Posterior vena cava (tissue), 2 donors: Measurements from ENCODE around the gene MVP. TPM values are rescaled to one million over a fixed set of nuclear protein-coding genes. Genes with fewer than 3 reads are reported as not detected.
"Not testable (repeated sequence)": the region's sequence is repeated elsewhere in the genome, so short reads cannot be mapped to it uniquely, and the experiment has no call there.

Experiments used
- DNase-seq: peaks from one replicate; pipeline ENCODE4 v3.0.0-alpha.2; 2020; ENCODE audit warnings: low spot score
- intact Hi-C, 2 donors: fragments of 100-400 bp; cut with DNase I; formaldehyde crosslinking; loops; one replicate each; pipeline versions ENCODE4 v1.14.1 to v1.14.2; 2022 to 2023
- total RNA-seq, 2 donors: library from RNA; stranded (reverse); fragmentation: NEBNext Ultra II Directional; extraction: Animal tissue kit (Norgen Biotek cat#: 25700); gene quantifications; one replicate each; pipeline ENCODE4 v1.2.1, GENCODE V29; 2021
- donor health status: DM: yes; HTN: yes; CAD: no.
- donor health status: DM: yes; HTN: yes; CAD: no.

MVP gene
- total RNA-seq, 2 donors from 2014 or later, result 146 to 154 TPM

- DNase-seq, intact Hi-C loops: not testable (repeated sequence)
Measured at GRCh38 chr16:29833219-29833618, 13.0 kb downstream of the MVP start.

GRCh38 chr16:29834079-29834478 lies 13.8 kb downstream of the MVP start:
- intact Hi-C loops, result no loop called here
- no peak for DNase-seq

- intact Hi-C loops, result no loop called here
- no peak for DNase-seq
Measured at GRCh38 chr16:29835926-29836325, 15.7 kb downstream of the MVP start.

GRCh38 chr16:29836623-29837022 lies 16.4 kb downstream of the MVP start:
- DNase-seq, result no peak
- intact Hi-C loops, result no loop called here

- intact Hi-C loops, result no loop called here
- DNase-seq, result no peak
Measured at GRCh38 chr16:29837841-29838240, 17.6 kb downstream of the MVP start.

- no peak for DNase-seq
- intact Hi-C loops, result loop anchor here in 1 of 2 donors (10.0 kb wide), 1 partner anchor 135 kb away; no protein-coding TSS in a partner anchor
Measured at GRCh38 chr16:29839822-29840221, 19.6 kb downstream of the MVP start.

GRCh38 chr16:29840240-29840639 lies 20.0 kb downstream of the MVP start:
- intact Hi-C loops, result loop anchor here in 1 of 2 donors (10.0 kb wide), 1 partner anchor 135 kb away; no protein-coding TSS in a partner anchor
- no peak for DNase-seq

- DNase-seq, result no peak
- intact Hi-C loops, result loop anchor here in 1 of 2 donors (2.0 to 10.0 kb wide), 2 partner anchors 13 to 137 kb away; no protein-coding TSS in a partner anchor
Measured at GRCh38 chr16:29841631-29842030, 21.4 kb downstream of the MVP start.

GRCh38 chr16:29842732-29843346 lies 22.6 kb downstream of the MVP start:
- intact Hi-C loops, result loop anchor here in 1 of 2 donors (2.0 to 10.0 kb wide), 2 partner anchors 14 to 138 kb away; no protein-coding TSS in a partner anchor
- no peak for DNase-seq

GRCh38 chr16:29843931-29844330 lies 23.7 kb downstream of the MVP start:
- intact Hi-C loops, result loop anchor here in 1 of 2 donors (2.0 to 10.0 kb wide), 2 partner anchors 15 to 139 kb away; no protein-coding TSS in a partner anchor
- no peak for DNase-seq

- intact Hi-C loops, result loop anchor here in 1 of 2 donors (10.0 kb wide), 1 partner anchor 140 kb away; no protein-coding TSS in a partner anchor
- no peak for DNase-seq
Measured at GRCh38 chr16:29844575-29845331, 24.5 kb downstream of the MVP start.

- DNase-seq, result no peak
- intact Hi-C loops, result loop anchor here in 1 of 2 donors (10.0 kb wide), 1 partner anchor 141 kb away; no protein-coding TSS in a partner anchor
Measured at GRCh38 chr16:29845656-29846055, 25.4 kb downstream of the MVP start.

- intact Hi-C loops, result loop anchor here in 1 of 2 donors (10.0 kb wide), 1 partner anchor 144 kb away; no protein-coding TSS in a partner anchor
- peak; percentile 94 for DNase-seq
Measured at GRCh38 chr16:29848420-29849297, 28.4 kb downstream of the MVP start.

- intact Hi-C loops, result loop anchor here in 1 of 2 donors (10.0 kb wide), 1 partner anchor 145 kb away; no protein-coding TSS in a partner anchor
- no peak for DNase-seq
Measured at GRCh38 chr16:29849505-29849904, 29.2 kb downstream of the MVP start.

- intact Hi-C loops, result no loop called here
- no peak for DNase-seq
Measured at GRCh38 chr16:29850998-29851397, 30.7 kb downstream of the MVP start.

GRCh38 chr16:29852654-29853053 lies 32.4 kb downstream of the MVP start:
- intact Hi-C loops, result no loop called here
- DNase-seq, result no peak

GRCh38 chr16:29854520-29855100 lies 34.3 kb downstream of the MVP start:
- no peak for DNase-seq
- intact Hi-C loops, result no loop called here

- intact Hi-C loops, result no loop called here
Measured at GRCh38 chr16:29857133-29857760, 37.0 kb downstream of the MVP start.

More at GRCh38 chr16:29857133-29857760, 37.0 kb downstream of the MVP start:
- no peak for DNase-seq
